Measurements from ENCODE around the gene TGFBR1. TPM values are rescaled to one million over a fixed set of nuclear protein-coding genes. Genes with fewer than 3 reads are reported as not detected.

Gene TGFBR1
- total RNA-seq, 2 donors from 2014 or later = 31.0 to 33.5 TPM

DNA sequence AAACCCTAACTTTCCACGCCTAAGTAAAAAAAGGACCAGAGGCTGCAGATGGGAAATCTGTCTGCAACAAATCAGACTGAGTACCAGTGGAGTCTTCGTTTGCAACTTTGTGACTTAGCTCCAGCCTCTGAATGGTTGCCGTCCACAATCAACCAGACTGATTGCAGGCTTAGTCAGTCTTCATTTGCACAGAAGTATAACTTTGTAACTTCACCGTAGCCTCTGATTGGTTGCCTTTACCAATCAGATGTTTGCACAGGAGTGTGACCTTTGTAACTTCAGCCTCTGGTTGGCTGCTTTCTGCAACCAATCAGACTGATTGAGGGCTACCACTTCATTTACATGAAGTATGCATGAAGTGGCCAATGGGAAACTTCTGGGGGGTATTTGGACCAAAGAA, 53.7 kb downstream of the TGFBR1 start:
- Mint-ChIP-seq H3K27ac (no peak overlapping the region), H3K9me3 (no peaks in the 10 kb centered on the region)

DNA sequence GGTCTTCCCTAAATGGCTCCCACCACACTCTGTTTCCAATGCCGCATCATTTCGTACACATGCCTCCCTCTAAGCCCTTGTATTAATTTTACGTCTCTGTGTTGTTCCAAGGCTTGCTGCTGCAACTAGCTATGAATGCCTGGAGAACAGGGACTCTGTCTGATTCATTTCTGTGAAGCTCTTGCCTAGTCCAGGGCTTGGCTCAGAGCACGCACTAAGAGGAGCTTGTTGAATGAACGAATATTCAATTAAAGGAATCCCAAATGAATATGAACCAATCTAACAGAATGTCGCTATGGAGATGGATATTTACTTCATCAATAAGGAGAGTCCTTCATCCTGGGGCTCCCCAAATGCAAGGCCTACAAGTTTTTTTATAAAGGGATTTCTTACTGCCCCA, 55.3 kb downstream of the TGFBR1 start:
- Mint-ChIP-seq H3K4me3 (no peak overlapping the region), H3K9me3 (no peaks in the 10 kb centered on the region), H3K27me3 (ENCODE audit: low read depth) (peaks cover 8% of the 10 kb centered on the region), H3K4me1 (ENCODE audit: low read depth) (peaks cover 24% of the 10 kb centered on the region), H3K36me3 (ENCODE audit: insufficient read depth in 2 of 2) (no peaks in the 10 kb centered on the region), H3K27ac (no peak overlapping the region)
- DNase-seq = no peak
- ATAC-seq (replicated peaks in 1 of 2) = no peak

More for the DNA sequence above, 53.7 kb downstream of the TGFBR1 start:
- Mint-ChIP-seq H3K36me3 (ENCODE audit: insufficient read depth in 2 of 2) (no peaks in the 10 kb centered on the region), H3K4me1 (ENCODE audit: low read depth) (peaks cover 13% of the 10 kb centered on the region), H3K27me3 (ENCODE audit: low read depth) (peaks cover 8% of the 10 kb centered on the region), H3K4me3 (no peak overlapping the region)
- ATAC-seq (replicated peaks in 1 of 2) (peak in 1 of 2 donors; percentile 32), DNase-seq (no peak)

DNA sequence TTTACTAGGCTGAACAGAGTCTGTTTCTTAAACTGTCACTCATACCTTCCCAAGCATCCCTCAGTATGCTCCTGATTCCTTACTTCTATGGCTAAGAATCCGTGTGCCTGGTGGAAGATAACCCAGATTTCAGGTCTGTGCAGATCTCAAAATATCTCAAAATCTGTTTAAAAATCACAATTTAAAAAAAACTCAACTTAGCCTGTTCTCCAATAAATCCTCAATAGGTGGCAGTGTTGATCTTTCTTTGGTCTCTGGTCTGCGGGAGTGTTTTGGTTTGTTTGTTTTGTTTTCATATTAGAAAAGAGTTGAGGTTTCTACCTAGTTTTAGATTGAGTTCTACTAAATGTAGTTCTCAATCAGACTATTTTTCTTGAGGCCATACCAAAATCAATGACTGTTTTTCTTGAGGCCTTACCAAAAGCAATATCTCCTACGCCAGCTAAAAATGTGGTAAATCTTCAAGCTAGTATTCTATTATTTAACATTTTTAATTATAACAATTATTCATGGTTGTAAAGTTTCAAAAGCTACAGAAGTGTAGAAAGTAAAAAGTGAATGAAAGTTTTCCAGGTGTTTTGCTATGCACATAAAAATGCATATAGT, 57.9 kb downstream of the TGFBR1 start:
- Mint-ChIP-seq H3K4me3 (no peak overlapping the region), H3K27me3 (ENCODE audit: low read depth) (peaks cover 8% of the 10 kb centered on the region), H3K9me3 (no peaks in the 10 kb centered on the region), H3K36me3 (ENCODE audit: insufficient read depth in 2 of 2) (no peaks in the 10 kb centered on the region), H3K4me1 (ENCODE audit: low read depth) (peaks cover 48% of the 10 kb centered on the region), H3K27ac (no peak overlapping the region)
- ATAC-seq (replicated peaks in 1 of 2) = peak; percentile 42
- peak in 1 of 2 donors; percentile 19 for DNase-seq

DNA sequence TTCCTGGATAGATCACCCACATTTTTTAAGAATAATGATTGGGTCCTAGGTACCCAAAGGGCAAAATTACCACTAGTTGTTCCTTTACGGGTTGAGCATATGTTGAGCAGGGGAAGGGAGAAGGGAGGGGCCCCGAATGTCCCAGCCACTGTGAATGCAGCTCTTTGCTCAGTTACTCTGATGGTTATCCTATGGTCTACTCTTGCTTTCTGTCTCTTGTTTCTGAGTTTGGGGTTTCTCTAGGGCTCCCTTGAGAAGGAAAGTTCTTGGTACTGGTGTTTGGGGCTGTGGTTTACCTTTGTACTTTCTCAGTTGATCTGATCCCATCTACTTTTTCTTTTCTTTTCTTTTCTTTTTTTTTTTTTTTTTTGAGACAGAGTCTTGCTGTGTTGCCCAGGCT, 61.2 kb downstream of the TGFBR1 start:
- no peaks in the 10 kb centered on the region for H3K27me3 Mint-ChIP-seq (ENCODE audit: low read depth)
- peaks cover 52% of the 10 kb centered on the region for H3K4me1 Mint-ChIP-seq (ENCODE audit: low read depth)
- ATAC-seq (replicated peaks in 1 of 2) = peak; percentile 48 to 59
- H3K36me3 Mint-ChIP-seq (ENCODE audit: insufficient read depth in 2 of 2) = no peaks in the 10 kb centered on the region
- peak overlapping the region; percentile 10 to 18 for H3K4me3 Mint-ChIP-seq
- no peak for DNase-seq
- H3K27ac Mint-ChIP-seq = no peak overlapping the region
- H3K9me3 Mint-ChIP-seq = no peaks in the 10 kb centered on the region

DNA sequence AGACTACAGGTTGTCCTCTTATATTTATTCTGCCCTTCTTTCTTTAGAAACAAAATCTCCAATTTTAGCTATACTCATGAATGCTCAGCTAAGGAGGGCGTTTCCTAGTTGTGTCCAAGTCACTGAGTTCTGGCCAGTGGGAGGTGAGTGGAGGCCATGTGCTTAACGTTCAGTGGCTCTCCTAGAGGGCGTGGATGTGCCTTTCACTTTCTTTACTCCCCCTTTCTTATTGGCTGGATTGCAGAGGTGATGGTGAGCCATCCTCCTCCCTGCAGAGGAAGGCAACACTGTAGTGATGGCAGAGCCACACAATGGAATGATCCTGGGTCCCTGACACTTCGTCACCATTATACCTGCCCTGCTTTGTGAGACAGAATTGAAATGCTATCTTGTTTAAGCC, 62.2 kb downstream of the TGFBR1 start:
- no peaks in the 10 kb centered on the region for H3K36me3 Mint-ChIP-seq (ENCODE audit: insufficient read depth in 2 of 2)
- no peaks in the 10 kb centered on the region for H3K9me3 Mint-ChIP-seq
- H3K27me3 Mint-ChIP-seq (ENCODE audit: low read depth) = peaks cover 8% of the 10 kb centered on the region
- ATAC-seq (replicated peaks in 1 of 2) = peak; percentile 17 to 37
- peaks cover 60% of the 10 kb centered on the region for H3K4me1 Mint-ChIP-seq (ENCODE audit: low read depth)
- H3K4me3 Mint-ChIP-seq = peak overlapping the region in 1 of 2 donors; percentile 30
- no peak overlapping the region for H3K27ac Mint-ChIP-seq
- DNase-seq = no peak

DNA sequence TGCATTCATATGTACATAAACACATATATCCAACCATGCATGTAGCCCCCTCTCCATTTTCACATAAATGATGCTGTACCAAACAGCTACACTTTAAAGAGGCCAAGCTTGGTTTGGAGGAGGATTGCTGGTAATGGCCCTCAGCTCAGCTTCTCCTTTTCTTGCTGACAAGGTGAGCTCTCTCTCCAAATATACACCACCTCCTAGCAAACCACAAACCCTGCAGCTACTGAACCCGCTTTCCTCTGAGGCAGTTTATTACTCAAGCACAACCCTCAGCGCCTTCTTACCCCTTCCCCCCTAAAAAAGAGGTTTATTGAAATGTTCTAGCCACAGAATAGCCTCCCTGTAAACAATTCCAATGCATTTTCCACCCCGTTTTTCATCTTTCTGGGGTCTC, 62.8 kb downstream of the TGFBR1 start:
- Mint-ChIP-seq H3K9me3 (no peaks in the 10 kb centered on the region), H3K27ac (no peak overlapping the region), H3K27me3 (ENCODE audit: low read depth) (peaks cover 10% of the 10 kb centered on the region), H3K4me1 (ENCODE audit: low read depth) (peaks cover 58% of the 10 kb centered on the region), H3K4me3 (peak overlapping the region; percentile 1 to 30), H3K36me3 (ENCODE audit: insufficient read depth in 2 of 2) (no peaks in the 10 kb centered on the region)
- DNase-seq = no peak
- peak; percentile 58 to 64 for ATAC-seq (replicated peaks in 1 of 2)

DNA sequence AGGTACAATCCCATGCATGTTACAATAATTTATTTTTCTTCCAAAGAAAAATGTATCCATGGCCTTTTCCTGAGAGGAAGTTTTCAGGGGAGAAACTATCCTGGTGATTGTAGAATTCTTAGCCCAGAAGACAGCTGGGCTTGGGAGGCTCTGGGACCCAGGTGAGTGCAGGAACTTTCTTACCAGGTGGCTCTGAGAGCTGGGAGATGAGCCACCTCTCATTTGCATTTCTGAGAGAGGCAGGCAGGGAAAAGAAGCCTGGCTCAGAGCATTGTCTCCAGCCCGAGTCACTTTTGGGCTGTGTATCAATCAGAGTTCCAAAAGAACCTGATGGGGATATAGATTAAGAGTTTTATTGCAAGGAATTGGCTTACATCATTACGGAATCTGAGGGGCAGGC, 64.2 kb downstream of the TGFBR1 start:
- Mint-ChIP-seq H3K27ac (no peak overlapping the region), H3K9me3 (no peaks in the 10 kb centered on the region), H3K4me3 (no peak overlapping the region), H3K4me1 (ENCODE audit: low read depth) (peaks cover 62% of the 10 kb centered on the region), H3K27me3 (ENCODE audit: low read depth) (peaks cover 10% of the 10 kb centered on the region), H3K36me3 (ENCODE audit: insufficient read depth in 2 of 2) (no peaks in the 10 kb centered on the region)
- ATAC-seq (replicated peaks in 1 of 2) (no peak), DNase-seq (no peak)

DNA sequence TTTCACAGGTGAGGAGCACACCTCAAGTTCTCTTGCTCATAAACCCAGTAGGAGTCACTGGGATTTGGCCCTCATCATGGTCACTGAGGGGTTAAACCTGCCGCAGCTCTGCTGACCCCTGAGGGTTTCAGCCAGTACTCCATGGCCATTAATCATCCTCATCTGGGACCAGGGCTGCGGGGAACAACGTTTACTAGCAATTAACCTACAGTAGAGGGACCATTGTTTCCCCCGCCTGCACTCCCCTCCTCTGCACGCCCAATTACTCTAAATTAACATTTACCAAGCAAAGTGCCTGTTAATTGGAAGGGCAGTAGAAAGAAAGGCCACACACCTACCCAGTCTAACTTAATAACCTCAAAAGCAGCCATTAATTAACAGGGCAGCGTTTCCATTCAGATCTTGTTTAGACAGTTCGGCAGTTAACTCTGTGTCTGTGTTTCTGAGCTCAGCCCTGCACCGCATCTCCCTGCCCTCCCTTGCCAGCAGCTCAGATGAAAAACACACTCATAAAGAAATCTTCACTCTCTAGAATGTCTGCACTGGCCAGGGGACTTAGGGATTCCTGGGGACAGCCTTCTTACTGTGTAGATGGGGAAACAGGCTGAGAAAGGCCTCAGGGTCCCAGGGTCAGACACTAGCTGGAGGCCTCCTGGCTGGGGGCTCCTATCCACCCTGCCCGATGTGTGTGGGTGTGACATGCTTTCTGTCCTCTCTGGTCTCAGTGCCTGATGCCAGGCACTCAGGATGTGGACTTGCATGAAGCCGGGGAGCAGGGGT, 65.3 kb downstream of the TGFBR1 start:
- DNase-seq (no peak), ATAC-seq (replicated peaks in 1 of 2) (no peak)
- Mint-ChIP-seq H3K4me3 (no peak overlapping the region), H3K36me3 (ENCODE audit: insufficient read depth in 2 of 2) (no peaks in the 10 kb centered on the region), H3K27me3 (ENCODE audit: low read depth) (peaks cover 10% of the 10 kb centered on the region), H3K9me3 (no peaks in the 10 kb centered on the region), H3K27ac (no peak overlapping the region), H3K4me1 (ENCODE audit: low read depth) (peaks cover 58% of the 10 kb centered on the region)

DNA sequence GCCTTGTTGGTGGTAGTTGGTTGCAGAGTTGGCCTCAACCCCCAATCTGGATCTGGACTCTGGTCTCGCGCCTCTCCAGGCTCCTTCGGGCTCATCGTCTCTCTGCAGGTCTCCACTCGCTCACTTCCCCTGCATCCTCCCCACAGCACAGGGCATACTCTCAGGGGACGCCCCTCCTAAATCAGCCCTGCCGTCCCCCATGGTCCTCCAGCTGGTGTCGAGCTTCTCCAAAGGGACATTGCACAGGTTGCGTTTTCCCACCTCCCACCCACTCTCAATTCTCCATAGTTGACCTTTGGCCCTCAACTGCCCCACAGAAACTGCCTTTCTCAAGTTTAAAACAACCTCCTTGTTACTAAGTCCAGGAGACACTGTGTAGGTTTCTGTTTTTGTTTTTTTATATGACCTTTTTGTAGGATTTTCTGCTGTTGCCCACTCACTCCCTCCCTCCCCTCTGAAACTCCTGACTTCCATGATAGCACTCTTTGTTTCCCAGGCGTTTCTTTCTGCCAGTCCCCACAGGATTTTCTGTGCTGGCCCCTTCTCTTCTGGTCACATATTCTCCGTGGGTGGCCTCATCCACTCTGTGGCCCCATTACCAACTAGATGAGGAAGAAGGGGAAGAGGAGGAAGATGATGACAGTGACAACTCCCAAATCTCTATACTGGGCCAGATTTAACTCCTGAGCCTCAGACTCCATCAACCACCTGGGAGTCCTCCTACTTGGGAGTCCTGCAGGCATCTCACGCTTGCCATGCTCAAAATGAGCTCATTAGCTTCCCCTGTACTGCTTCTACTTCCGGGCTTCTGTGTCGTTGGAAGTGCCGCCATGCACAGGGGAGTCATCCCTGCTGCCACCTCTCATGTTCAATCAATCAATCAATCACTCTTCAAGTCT, 66.6 kb downstream of the TGFBR1 start:
- Mint-ChIP-seq H3K4me3 (peak overlapping the region in 1 of 2 donors; percentile 19), H3K4me1 (ENCODE audit: low read depth) (peaks cover 45% of the 10 kb centered on the region), H3K27me3 (ENCODE audit: low read depth) (peaks cover 10% of the 10 kb centered on the region), H3K27ac (no peak overlapping the region), H3K9me3 (no peaks in the 10 kb centered on the region), H3K36me3 (ENCODE audit: insufficient read depth in 2 of 2) (no peaks in the 10 kb centered on the region)
- DNase-seq (no peak), ATAC-seq (replicated peaks in 1 of 2) (no peak)

DNA sequence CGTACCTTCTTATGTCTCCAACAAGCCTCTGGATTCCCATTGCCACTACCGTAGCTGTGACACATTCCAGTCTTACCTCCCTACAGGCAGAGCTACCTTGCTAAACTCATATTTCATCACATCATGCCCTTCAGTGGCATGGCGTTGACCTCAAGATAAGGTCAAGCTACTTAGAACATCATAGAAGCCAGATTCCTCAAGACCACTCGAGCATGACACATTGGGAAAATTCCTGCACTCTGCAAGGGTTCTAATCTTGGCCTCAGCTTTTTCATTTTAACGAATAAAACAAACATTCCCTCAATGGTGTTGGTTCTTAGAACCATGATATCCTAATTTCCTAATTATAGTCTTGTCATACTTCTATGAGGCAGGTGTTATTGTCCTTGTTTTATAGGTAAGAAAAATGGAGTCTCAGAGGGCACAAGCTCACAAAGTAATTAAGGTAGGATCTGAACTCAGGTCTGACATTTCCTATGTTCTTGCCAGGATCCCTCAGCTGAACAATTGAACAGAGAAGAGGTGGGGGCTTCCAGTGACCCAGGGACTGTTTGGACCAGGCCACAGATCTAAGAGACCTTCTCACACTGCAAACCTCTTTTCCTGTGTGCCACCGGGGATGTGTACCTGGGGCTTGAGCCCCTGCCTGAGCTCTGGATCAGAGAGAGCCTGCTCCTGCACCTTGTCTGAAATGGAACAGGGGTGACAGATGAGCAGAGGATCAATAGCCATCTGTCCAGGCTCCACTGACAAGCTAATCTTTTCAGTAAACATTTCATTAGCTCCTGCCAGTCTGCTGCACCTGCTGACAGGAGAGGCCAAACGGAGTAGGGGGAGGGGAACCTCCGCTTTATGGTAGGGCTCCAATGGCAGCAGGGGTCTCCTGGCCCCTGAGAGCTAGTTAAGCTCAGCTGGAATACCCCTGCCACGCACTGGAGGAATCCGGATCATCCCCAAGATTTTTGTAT, 67.5 kb downstream of the TGFBR1 start:
- ATAC-seq (replicated peaks in 1 of 2) (no peak), DNase-seq (no peak)
- no peaks in the 10 kb centered on the region for H3K36me3 Mint-ChIP-seq (ENCODE audit: insufficient read depth in 2 of 2)
- no peaks in the 10 kb centered on the region for H3K9me3 Mint-ChIP-seq
- H3K4me3 Mint-ChIP-seq = no peak overlapping the region
- peaks cover 36% of the 10 kb centered on the region for H3K4me1 Mint-ChIP-seq (ENCODE audit: low read depth)
- H3K27me3 Mint-ChIP-seq (ENCODE audit: low read depth) = peaks cover 10% of the 10 kb centered on the region
- no peak overlapping the region for H3K27ac Mint-ChIP-seq

DNA sequence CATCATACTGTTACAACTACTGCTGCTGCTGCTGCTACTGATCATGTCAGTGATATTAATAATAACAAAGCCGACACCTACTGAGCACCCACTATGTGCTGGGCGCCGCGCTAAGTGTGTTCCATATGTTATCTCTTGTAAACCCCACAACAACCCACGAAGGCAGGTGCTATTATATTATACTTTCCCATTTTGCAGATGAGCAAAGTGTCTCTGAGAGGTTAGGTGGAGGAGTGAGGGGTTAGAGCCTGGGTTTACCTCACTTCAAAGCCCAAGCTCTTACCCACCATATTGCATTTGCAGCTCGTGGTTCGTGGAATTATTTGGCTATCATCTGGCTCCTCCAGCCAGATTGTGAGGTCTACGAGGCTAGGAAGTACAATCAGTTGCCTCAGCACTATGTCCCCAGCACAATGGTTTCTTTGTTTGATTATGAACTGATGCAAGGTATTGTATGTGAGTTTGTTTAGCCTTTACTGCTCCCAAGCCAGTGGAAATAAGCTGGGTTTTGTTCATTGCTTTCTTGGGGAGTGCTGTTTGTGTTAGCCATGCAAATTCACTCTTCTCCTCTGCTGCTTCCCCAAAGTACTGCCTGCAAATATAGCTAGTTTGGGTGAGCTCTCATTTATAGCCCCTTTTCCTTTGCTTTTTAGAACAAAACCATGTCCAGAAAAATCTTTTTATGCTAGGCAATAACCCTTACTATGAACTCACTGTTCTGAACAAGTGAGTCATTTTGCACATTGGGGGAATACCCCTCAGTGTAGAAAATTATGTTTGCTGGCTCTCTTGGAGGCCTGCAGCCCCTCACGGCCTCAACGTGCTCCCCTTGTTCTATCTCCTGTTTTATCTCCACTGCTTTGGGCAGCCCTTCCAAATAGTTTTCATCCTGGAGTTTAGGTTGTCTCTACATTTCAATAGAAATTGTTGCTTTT, 68.9 kb downstream of the TGFBR1 start:
- DNase-seq (no peak), ATAC-seq (replicated peaks in 1 of 2) (peak; percentile 78 to 87)
- Mint-ChIP-seq H3K4me1 (ENCODE audit: low read depth) (peaks cover 28% of the 10 kb centered on the region), H3K27me3 (ENCODE audit: low read depth) (peaks cover 10% of the 10 kb centered on the region), H3K9me3 (no peaks in the 10 kb centered on the region), H3K36me3 (ENCODE audit: insufficient read depth in 2 of 2) (no peaks in the 10 kb centered on the region), H3K27ac (no peak overlapping the region), H3K4me3 (no peak overlapping the region)
